ENCODE results near the gene UGGT1. TPM values are rescaled to one million over a fixed set of nuclear protein-coding genes. Genes with fewer than 3 reads are reported as not detected.

UGGT1 gene, protein sequence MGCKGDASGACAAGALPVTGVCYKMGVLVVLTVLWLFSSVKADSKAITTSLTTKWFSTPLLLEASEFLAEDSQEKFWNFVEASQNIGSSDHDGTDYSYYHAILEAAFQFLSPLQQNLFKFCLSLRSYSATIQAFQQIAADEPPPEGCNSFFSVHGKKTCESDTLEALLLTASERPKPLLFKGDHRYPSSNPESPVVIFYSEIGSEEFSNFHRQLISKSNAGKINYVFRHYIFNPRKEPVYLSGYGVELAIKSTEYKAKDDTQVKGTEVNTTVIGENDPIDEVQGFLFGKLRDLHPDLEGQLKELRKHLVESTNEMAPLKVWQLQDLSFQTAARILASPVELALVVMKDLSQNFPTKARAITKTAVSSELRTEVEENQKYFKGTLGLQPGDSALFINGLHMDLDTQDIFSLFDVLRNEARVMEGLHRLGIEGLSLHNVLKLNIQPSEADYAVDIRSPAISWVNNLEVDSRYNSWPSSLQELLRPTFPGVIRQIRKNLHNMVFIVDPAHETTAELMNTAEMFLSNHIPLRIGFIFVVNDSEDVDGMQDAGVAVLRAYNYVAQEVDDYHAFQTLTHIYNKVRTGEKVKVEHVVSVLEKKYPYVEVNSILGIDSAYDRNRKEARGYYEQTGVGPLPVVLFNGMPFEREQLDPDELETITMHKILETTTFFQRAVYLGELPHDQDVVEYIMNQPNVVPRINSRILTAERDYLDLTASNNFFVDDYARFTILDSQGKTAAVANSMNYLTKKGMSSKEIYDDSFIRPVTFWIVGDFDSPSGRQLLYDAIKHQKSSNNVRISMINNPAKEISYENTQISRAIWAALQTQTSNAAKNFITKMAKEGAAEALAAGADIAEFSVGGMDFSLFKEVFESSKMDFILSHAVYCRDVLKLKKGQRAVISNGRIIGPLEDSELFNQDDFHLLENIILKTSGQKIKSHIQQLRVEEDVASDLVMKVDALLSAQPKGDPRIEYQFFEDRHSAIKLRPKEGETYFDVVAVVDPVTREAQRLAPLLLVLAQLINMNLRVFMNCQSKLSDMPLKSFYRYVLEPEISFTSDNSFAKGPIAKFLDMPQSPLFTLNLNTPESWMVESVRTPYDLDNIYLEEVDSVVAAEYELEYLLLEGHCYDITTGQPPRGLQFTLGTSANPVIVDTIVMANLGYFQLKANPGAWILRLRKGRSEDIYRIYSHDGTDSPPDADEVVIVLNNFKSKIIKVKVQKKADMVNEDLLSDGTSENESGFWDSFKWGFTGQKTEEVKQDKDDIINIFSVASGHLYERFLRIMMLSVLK (N-terminal part only)
- 10 to 100 TPM; 17.8 to 57.2 (median 27.2) TPM for total RNA-seq

DNA sequence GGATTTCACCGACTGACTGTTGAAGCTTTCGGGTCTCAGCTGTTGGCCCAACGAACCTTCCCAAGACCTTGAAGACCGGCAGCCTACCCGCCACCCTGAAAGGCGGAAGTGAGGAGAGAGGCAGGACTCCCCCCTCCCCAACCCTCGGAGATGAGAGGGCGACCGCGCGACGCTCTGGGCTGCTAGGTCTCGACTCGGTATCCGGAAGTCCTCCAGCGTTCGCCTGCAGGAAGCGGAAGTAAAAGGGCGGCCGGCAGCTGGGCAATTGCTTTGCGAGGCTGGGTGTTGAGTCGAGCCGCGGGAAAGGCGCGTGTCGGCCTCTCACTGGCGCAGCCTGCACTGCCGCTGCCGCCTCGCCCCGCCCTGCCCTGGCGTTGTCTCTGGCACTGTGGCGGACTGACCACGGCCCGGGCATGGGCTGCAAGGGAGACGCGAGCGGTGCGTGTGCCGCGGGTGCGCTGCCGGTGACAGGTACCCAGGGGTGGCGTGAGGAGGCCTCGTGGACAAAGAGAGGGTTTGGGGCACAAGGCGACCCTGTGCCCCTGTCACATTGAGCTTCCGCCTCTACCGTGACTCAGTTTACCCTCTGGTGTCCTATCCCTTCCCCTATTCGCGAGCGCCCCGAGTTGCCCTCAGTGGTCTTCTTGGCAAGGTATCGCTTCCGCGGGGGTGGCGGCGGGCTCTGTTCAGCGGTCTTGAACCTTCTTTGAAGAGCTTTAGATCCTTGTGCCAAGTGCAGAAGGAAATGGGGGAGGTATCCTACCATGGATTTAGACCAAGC, at the start of gene UGGT1:
Gene UGGT1 (plus strand): TSS at position 256 of the 781 bp plus-strand sequence. CDS start 158 bp downstream, at position 414.
- 0 to 1% methylated on average over 30 to 44 of the region's 59 CpGs for WGBS, 2 donors
- DNase-seq (ENCODE audit: low spot score in 2 of 2): peak; percentile 92 to 97
- peak within 1 kb of the TSS; percentile 93 for H3K4me3 ChIP-seq (ENCODE audit: low read depth, poor library complexity, severe bottlenecking)
- TF ChIP-seq, protein P1, sequence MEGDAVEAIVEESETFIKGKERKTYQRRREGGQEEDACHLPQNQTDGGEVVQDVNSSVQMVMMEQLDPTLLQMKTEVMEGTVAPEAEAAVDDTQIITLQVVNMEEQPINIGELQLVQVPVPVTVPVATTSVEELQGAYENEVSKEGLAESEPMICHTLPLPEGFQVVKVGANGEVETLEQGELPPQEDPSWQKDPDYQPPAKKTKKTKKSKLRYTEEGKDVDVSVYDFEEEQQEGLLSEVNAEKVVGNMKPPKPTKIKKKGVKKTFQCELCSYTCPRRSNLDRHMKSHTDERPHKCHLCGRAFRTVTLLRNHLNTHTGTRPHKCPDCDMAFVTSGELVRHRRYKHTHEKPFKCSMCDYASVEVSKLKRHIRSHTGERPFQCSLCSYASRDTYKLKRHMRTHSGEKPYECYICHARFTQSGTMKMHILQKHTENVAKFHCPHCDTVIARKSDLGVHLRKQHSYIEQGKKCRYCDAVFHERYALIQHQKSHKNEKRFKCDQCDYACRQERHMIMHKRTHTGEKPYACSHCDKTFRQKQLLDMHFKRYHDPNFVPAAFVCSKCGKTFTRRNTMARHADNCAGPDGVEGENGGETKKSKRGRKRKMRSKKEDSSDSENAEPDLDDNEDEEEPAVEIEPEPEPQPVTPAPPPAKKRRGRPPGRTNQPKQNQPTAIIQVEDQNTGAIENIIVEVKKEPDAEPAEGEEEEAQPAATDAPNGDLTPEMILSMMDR (IDR thresholded peaks at IDR 0.05): peak in 1 of 3 donors; percentile 30
- TF ChIP-seq POLR2A (IDR thresholded peaks at IDR 0.05): no peak
- intact Hi-C loops (cut with DNase I; ENCODE audit: low total_unique reads): no loop called here

DNA sequence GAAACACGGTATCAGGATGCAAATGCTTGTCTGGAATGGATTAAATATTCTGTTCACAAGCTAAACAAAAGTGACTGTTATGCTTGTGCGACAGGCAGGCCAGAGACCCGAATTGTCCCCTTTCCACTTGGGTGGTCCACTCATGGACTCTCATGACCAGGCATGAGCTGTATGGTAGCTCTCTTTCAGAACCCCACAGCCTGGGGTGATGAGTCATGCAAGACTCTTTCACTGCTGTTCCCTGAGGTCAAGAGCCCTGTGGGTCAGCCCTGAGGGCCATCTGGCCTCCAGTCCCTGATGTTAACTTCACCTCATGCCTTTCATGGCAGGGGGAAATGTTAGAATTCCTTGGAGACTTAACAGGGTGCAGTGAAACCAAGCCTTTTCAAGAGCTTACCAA, 49.4 kb upstream of the UGGT1 start:
- TF ChIP-seq, protein P1 (IDR thresholded peaks at IDR 0.05): no peak
- TF ChIP-seq POLR2A (IDR thresholded peaks at IDR 0.05): no peak
- intact Hi-C loops (cut with DNase I; ENCODE audit: low total_unique reads): no loop called here
- peak in 1 of 2 donors; percentile 60 for DNase-seq (ENCODE audit: low spot score in 2 of 2)
- 77 to 90% methylated on average over 3 of the region's 3 CpGs for WGBS, 2 donors
- H3K4me3 ChIP-seq (ENCODE audit: low read depth, poor library complexity, severe bottlenecking): no peak overlapping the region

DNA sequence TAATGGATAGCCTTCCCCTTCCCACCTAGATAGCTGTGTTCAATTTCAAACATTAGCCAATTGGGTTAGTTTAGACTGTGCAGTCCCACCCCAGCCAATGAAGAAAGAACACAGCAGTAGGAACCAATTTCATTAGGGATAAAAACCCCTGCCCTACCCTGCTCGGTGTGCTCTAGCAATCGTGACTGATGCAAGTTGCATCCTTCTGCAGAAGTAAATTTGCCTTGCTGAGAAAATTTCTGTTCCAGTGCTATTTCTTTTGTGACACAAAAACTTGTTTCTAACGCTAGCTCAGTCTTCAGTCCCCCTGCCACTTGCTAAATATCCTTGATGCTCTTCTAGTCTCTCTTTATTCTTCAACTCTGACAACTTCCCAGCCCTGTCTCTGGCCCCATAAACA, 48.0 kb upstream of the UGGT1 start:
- no peak for TF ChIP-seq POLR2A (IDR thresholded peaks at IDR 0.05)
- intact Hi-C loops (cut with DNase I; ENCODE audit: low total_unique reads): no loop called here
- 93 to 94% methylated on average over 3 of the region's 3 CpGs for WGBS, 2 donors
- peak in 1 of 2 donors; percentile 0 for DNase-seq (ENCODE audit: low spot score in 2 of 2)
- H3K4me3 ChIP-seq (ENCODE audit: low read depth, poor library complexity, severe bottlenecking): no peak overlapping the region

DNA sequence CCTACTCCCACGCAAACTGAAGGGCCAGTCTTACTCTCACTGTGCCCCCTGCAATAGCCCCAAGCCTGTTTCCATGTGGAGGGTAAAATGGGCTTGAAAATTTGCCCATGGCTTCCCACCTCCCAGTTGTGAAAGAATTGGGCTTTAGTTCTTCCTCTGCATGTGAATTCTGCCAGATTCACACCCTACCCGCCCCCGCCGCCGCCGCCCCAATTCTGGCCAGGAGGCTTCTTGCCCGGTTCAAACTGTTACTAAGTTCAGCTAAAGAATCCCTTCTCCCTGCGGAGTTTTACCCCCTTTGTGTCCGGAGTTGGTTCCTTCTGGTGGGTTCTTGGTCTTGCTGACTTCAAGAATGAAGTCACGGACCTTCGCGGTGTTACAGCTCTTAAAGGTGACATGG, 37.7 kb upstream of the UGGT1 start:
- TF ChIP-seq, protein P1 (IDR thresholded peaks at IDR 0.05): no peak
- TF ChIP-seq POLR2A (IDR thresholded peaks at IDR 0.05): no peak
- DNase-seq (ENCODE audit: low spot score in 2 of 2): peak in 1 of 2 donors; percentile 67
- 90 to 91% methylated on average over 12 of the region's 12 CpGs for WGBS, 2 donors
- intact Hi-C loops (cut with DNase I; ENCODE audit: low total_unique reads): no loop called here
- no peak overlapping the region for H3K4me3 ChIP-seq (ENCODE audit: low read depth, poor library complexity, severe bottlenecking)

DNA sequence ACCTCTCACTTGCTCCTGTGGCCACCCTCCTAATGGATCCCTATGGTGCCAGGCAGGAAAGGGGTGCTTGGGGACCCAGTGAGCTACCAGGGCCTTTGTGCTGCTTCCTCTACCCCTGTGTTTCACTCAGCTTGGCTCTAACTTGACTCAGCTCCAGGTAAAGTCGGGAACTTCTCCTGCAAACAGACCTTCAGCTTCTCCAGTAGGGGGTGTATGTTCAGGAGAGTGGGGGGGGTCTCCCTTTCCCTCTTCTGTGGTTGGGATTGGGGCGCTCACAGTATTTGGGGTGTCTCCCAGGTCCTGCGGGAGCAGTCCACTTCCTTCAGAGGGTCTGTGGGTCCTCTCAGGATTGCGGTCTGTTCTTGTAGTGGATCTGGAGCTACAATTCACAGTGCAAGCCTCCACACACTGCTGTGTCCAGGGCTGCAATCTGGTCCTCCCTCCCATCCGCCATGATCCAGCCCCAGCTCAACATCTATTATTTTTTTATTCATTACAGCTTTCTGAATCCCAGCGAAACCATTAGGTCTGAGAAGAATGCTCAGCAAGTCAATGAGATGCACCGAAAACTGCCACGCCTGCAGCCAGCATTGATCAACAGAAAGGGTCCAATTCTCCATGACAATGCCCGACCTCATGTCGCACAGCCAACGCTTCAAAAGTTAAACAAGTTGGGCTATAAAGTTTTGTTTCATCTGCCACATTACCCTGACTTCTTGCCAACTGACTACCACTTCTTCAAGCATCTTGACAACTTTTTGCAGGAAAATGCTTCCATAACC, 36.7 kb upstream of the UGGT1 start:
- 87 to 93% methylated on average over 11 of the region's 11 CpGs for WGBS, 2 donors
- peak in 1 of 2 donors; percentile 25 for DNase-seq (ENCODE audit: low spot score in 2 of 2)
- intact Hi-C loops (cut with DNase I; ENCODE audit: low total_unique reads): no loop called here
- no peak overlapping the region for H3K4me3 ChIP-seq (ENCODE audit: low read depth, poor library complexity, severe bottlenecking)
- TF ChIP-seq, protein P1 (IDR thresholded peaks at IDR 0.05): no peak
- no peak for TF ChIP-seq POLR2A (IDR thresholded peaks at IDR 0.05)

All from lower leg skin (tissue), 4 donors.